Thyroid gland (tissue), 4 donors: ENCODE results near the gene ACSF3.

Source experiments
- POLR2A ChIP-seq, 2 donors: fragments of 450-650 bp; IDR thresholded peaks; one replicate each; pipeline ENCODE4 v1.6.1; 2017; ENCODE audit warnings: antibody characterized with exemption in 2 of 2, mild to moderate bottlenecking in 2 of 2, moderate library complexity in 1 of 2
- TF ChIP-seq, protein P1 (sequence below), 6 experiments: fragments of 200-600 bp in 3 of 6; fragments of 450-650 bp in 3 of 6; sonication (generic) in 3 of 6; IDR thresholded peaks; one replicate each; pipeline ENCODE4 v1.5.1; 2016 to 2019; ENCODE audit warnings: antibody characterized with exemption in 6 of 6, mild to moderate bottlenecking in 2 of 6, inconsistent platforms in 1 of 6, moderate library complexity in 1 of 6

DNA sequence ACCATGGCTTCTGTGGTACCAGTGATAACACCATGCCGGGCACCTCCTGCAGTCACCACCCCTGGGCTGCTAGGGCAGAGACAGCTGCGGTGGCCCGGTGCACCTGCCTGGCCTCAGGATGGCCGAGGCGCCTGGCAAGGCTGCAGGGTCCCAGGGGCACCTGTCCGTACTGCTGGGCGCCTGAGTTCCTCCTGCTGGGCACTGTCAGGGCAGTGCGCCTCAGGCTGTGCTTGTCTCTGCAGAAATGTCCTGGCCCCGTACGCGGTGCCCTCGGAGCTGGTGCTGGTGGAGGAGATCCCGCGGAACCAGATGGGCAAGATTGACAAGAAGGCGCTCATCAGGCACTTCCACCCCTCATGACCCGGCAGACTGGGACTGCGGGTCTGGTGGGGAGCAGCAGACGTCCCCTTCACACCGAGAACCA lies 60.2 kb downstream of the ACSF3 start:
- TF ChIP-seq, protein P1, sequence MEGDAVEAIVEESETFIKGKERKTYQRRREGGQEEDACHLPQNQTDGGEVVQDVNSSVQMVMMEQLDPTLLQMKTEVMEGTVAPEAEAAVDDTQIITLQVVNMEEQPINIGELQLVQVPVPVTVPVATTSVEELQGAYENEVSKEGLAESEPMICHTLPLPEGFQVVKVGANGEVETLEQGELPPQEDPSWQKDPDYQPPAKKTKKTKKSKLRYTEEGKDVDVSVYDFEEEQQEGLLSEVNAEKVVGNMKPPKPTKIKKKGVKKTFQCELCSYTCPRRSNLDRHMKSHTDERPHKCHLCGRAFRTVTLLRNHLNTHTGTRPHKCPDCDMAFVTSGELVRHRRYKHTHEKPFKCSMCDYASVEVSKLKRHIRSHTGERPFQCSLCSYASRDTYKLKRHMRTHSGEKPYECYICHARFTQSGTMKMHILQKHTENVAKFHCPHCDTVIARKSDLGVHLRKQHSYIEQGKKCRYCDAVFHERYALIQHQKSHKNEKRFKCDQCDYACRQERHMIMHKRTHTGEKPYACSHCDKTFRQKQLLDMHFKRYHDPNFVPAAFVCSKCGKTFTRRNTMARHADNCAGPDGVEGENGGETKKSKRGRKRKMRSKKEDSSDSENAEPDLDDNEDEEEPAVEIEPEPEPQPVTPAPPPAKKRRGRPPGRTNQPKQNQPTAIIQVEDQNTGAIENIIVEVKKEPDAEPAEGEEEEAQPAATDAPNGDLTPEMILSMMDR (IDR thresholded peaks at IDR 0.05) = no peak
- no peak for TF ChIP-seq POLR2A (IDR thresholded peaks at IDR 0.05)
